Tibial nerve (tissue), 3 donors: Measurements from ENCODE around the gene FEM1B.

Experiments used
- CTCF ChIP-seq, 5 experiments: fragments of 200-600 bp in 3 of 5; fragments of 450-650 bp in 2 of 5; sonication (generic) in 3 of 5; IDR thresholded peaks; one replicate each; pipeline ENCODE4 v1.5.1; 2016 to 2019; ENCODE audit warnings: antibody characterized with exemption in 5 of 5, mild to moderate bottlenecking in 3 of 5, moderate library complexity in 2 of 5
- POLR2A ChIP-seq, 2 donors: fragments of 450-650 bp; IDR thresholded peaks; one replicate each; pipeline ENCODE4 v1.6.1; 2017; ENCODE audit warnings: antibody characterized with exemption in 2 of 2, mild to moderate bottlenecking in 2 of 2, moderate library complexity in 2 of 2

GRCh38 chr15:68317281-68318007 lies 39.9 kb downstream of the FEM1B start:
- no peak for TF ChIP-seq CTCF (IDR thresholded peaks at IDR 0.05)
- no peak for TF ChIP-seq POLR2A (IDR thresholded peaks at IDR 0.05)
